Nephron (organoid): ENCODE results near the gene OR3A1.
"Not testable (repeated sequence)": the region's sequence is repeated elsewhere in the genome, so short reads cannot be mapped to it uniquely, and the experiment has no call there.

Source experiments
- H3K27ac Mint-ChIP-seq, 3 experiments: 2 replicates each; pipeline ENCODE4 v1.8.0; 2020; ENCODE audit warnings: mixed read lengths in 3 of 3, mild to moderate bottlenecking in 2 of 3, moderate library complexity in 1 of 3
- H3K27me3 Mint-ChIP-seq: 2 replicates; pipeline ENCODE4 v1.8.0; 2021; ENCODE audit warnings: low read depth, mild to moderate bottlenecking, moderate library complexity, mixed read lengths
- H3K36me3 Mint-ChIP-seq: 2 replicates; pipeline ENCODE4 v1.8.0; 2020; ENCODE audit warnings: low read depth, mixed read lengths
- H3K4me1 Mint-ChIP-seq: 2 replicates; pipeline ENCODE4 v1.8.0; 2020; ENCODE audit warnings: mixed read lengths
- H3K4me3 Mint-ChIP-seq, 3 experiments: 2 replicates each; pipeline ENCODE4 v1.8.0; 2020; ENCODE audit warnings: mild to moderate bottlenecking in 3 of 3, mixed read lengths in 3 of 3, moderate library complexity in 2 of 3
- H3K9me3 Mint-ChIP-seq: 2 replicates; pipeline ENCODE4 v1.8.0; 2020; ENCODE audit warnings: mixed read lengths
- TF ChIP-seq, protein P1 (sequence below), 3 experiments: fragments of 200-600 bp; sonication (generic); IDR thresholded peaks; one replicate each; pipeline ENCODE4 v1.5.0; 2021; ENCODE audit warnings: antibody characterized with exemption in 3 of 3; ENCODE audit not compliant: unreplicated experiment in 3 of 3

The OR3A1 gene, protein sequence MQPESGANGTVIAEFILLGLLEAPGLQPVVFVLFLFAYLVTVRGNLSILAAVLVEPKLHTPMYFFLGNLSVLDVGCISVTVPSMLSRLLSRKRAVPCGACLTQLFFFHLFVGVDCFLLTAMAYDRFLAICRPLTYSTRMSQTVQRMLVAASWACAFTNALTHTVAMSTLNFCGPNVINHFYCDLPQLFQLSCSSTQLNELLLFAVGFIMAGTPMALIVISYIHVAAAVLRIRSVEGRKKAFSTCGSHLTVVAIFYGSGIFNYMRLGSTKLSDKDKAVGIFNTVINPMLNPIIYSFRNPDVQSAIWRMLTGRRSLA

DNA sequence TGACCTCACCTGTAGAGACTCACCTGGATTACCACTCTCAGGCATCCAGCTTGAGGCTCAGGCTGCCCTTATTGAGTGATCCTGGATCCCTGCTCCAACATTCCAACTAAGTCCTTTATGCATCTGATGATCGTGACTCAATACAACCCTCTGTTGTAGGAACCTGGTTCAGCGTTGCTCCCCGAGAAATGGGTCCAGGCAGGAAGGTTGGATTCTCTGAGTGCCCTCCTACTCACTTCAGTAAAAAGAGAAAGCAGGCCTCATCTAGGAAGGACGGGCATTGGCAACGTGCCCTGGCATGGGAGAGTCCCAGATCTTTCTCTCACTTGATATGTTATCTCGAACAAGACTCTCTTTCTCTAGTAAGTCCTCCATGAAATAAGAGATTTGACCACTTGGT is at the start of gene OR3A1:
Gene OR3A1, minus strand, starts transcription at position 101 of the 400 bp plus-strand sequence. CDS start 5,778 bp downstream, outside the sequence.
- H3K27ac Mint-ChIP-seq, result no peak within 1 kb of the TSS
- no peak within 1 kb of the TSS for H3K4me3 Mint-ChIP-seq
- no peaks in the 10 kb centered on the region for H3K4me1 Mint-ChIP-seq
- TF ChIP-seq, protein P1, sequence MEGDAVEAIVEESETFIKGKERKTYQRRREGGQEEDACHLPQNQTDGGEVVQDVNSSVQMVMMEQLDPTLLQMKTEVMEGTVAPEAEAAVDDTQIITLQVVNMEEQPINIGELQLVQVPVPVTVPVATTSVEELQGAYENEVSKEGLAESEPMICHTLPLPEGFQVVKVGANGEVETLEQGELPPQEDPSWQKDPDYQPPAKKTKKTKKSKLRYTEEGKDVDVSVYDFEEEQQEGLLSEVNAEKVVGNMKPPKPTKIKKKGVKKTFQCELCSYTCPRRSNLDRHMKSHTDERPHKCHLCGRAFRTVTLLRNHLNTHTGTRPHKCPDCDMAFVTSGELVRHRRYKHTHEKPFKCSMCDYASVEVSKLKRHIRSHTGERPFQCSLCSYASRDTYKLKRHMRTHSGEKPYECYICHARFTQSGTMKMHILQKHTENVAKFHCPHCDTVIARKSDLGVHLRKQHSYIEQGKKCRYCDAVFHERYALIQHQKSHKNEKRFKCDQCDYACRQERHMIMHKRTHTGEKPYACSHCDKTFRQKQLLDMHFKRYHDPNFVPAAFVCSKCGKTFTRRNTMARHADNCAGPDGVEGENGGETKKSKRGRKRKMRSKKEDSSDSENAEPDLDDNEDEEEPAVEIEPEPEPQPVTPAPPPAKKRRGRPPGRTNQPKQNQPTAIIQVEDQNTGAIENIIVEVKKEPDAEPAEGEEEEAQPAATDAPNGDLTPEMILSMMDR (IDR thresholded peaks at IDR 0.05; ENCODE audit: unreplicated experiment in 3 of 3), result no peak
- peaks cover 10% of the 10 kb centered on the region for H3K9me3 Mint-ChIP-seq
- no peaks in the 10 kb centered on the region for H3K27me3 Mint-ChIP-seq
- H3K36me3 Mint-ChIP-seq, result no peaks in the 10 kb centered on the region

DNA sequence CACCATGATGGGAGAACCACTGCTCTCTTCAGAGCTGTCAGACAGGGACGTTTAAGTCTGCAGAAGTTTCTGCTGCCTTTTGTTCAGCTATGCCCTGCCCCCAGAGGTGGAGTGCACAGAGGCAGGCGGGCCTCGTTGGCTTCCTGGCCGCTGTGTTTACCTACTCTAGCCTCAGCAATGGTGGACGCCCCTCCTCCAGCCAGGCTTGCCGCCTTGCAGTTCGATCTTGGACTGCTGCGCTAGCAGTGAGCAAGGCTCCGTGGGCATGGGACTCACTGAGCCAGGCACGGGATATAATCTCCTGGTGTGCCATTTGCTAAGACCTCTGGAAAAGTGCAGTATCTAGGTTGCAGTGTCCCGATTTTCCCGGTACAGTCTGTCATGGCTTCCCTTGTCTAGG is 44.6 kb upstream of the OR3A1 start:
- peaks cover 33% of the 10 kb centered on the region for H3K9me3 Mint-ChIP-seq
- H3K4me3 Mint-ChIP-seq, H3K4me1 Mint-ChIP-seq, H3K36me3 Mint-ChIP-seq, H3K27ac Mint-ChIP-seq, H3K27me3 Mint-ChIP-seq: not testable (repeated sequence)

DNA sequence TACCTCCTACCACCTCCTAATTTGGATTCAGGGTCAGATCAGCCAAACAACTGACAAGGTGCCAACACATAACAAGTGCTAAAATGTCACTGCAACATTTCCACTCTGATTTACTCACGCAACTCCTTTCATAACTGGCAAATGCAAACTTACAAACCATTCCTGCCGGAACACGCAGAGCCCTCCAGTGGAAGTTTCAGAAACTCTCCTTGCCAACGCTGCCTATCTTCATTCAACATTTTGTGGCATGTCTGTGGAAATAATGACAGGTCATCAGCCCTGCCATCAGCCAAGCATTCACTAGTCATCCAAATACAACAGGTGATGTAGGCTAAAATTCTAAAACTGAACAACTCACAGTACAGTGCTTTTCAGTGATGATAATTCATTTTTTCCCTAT is 37.7 kb upstream of the OR3A1 start:
- Mint-ChIP-seq H3K36me3 (no peaks in the 10 kb centered on the region), H3K4me1 (no peaks in the 10 kb centered on the region), H3K27ac (no peak overlapping the region), H3K9me3 (peaks cover 33% of the 10 kb centered on the region), H3K4me3 (no peak overlapping the region), H3K27me3 (no peaks in the 10 kb centered on the region)
- TF ChIP-seq, protein P1 (IDR thresholded peaks at IDR 0.05; ENCODE audit: unreplicated experiment in 3 of 3), result no peak

DNA sequence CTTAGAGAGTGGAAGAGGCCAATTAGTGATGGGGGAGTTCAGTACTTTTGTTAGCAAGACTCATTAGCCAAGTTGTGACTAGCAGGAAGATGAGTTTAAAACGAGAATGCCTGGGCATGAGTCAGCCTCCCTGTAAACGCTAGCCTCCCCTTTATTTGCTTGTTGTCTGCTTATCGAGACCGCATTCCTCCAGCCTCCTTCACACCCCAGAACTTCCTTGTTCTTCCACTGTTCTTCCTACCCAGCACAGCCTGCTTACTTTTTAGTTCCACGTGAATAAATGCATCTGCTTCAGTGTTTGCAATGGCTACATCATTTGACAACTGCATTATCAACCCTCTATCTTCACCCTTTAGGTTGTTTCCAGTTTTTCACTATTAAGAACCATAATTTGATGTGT is 20.2 kb upstream of the OR3A1 start:
- H3K4me1 Mint-ChIP-seq, result no peaks in the 10 kb centered on the region
- H3K27me3 Mint-ChIP-seq, result peaks cover 4% of the 10 kb centered on the region
- H3K9me3 Mint-ChIP-seq, result peaks cover 20% of the 10 kb centered on the region
- H3K4me3 Mint-ChIP-seq, result no peak overlapping the region
- TF ChIP-seq, protein P1 (IDR thresholded peaks at IDR 0.05; ENCODE audit: unreplicated experiment in 3 of 3), result no peak
- H3K27ac Mint-ChIP-seq, result no peak overlapping the region
- H3K36me3 Mint-ChIP-seq, result no peaks in the 10 kb centered on the region

DNA sequence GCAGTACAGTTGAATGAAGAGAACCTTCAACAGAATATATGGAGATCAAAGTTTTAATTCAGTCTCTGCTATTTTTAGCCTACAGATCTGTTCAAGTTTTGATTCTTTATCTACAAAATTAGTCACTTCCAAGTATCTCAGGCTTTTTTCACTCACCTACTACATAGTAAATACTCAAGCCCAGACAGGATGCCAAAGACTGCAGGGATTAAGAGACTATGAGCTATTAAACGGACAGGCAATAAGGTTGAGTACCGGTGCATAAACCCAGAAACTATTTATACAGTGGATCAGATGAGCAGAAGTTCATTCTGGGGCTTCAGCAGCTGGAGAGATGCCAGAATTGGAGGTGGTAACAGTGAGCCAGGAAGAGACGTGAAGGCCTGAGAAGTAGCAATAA is 18.7 kb upstream of the OR3A1 start:
- Mint-ChIP-seq H3K36me3 (no peaks in the 10 kb centered on the region), H3K4me1 (no peaks in the 10 kb centered on the region), H3K27ac (no peak overlapping the region), H3K4me3 (no peak overlapping the region), H3K9me3 (peaks cover 7% of the 10 kb centered on the region), H3K27me3 (peaks cover 10% of the 10 kb centered on the region)
- TF ChIP-seq, protein P1 (IDR thresholded peaks at IDR 0.05; ENCODE audit: unreplicated experiment in 3 of 3), result no peak

DNA sequence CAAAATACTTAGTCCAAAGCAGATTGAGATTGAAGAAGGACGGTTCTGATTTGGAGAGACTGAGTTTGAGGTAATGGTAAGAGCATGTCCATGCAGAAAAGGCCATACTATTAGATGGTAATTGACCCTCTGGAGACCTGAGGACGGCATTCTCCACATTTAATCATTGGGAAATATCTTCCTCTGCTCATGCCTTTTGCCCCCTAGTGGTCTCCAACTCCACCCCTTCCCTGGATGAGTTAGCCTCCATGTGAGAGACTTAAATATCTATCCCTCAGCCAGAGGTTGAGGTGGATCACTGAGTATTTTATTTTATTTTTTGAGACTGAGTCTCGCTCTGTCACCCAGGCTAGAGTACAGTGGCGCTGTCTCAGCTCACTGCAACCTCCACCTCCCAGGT is 10.4 kb upstream of the OR3A1 start:
- TF ChIP-seq, protein P1 (IDR thresholded peaks at IDR 0.05; ENCODE audit: unreplicated experiment in 3 of 3), result no peak
- H3K27me3 Mint-ChIP-seq, result peaks cover 16% of the 10 kb centered on the region

More for the DNA sequence above, 10.4 kb upstream of the OR3A1 start:
- no peaks in the 10 kb centered on the region for H3K4me1 Mint-ChIP-seq
- no peak overlapping the region for H3K27ac Mint-ChIP-seq
- no peak overlapping the region for H3K4me3 Mint-ChIP-seq
- peaks cover 20% of the 10 kb centered on the region for H3K9me3 Mint-ChIP-seq
- no peaks in the 10 kb centered on the region for H3K36me3 Mint-ChIP-seq
